ENCODE data around the gene CHMP1A.
A peak's percentile ranks its signal among the peaks of the same experiment; 100 is the strongest.
"Not testable (repeated sequence)": the region's sequence is repeated elsewhere in the genome, so short reads cannot be mapped to it uniquely, and the experiment has no call there.

Gene CHMP1A

GRCh38 chr16:89691986-89692569, 34.6 kb upstream of the CHMP1A start:
- no peak for DNase-seq

- DNase-seq, result no peak
Measured at GRCh38 chr16:89691231-89691985, 33.9 kb upstream of the CHMP1A start.

GRCh38 chr16:89690392-89690901, 32.9 kb upstream of the CHMP1A start:
- no peak for DNase-seq

GRCh38 chr16:89689621-89690020, 32.1 kb upstream of the CHMP1A start:
- not testable (repeated sequence) for DNase-seq

- DNase-seq, result no peak
Measured at GRCh38 chr16:89689142-89689541, 31.6 kb upstream of the CHMP1A start.

DNA sequence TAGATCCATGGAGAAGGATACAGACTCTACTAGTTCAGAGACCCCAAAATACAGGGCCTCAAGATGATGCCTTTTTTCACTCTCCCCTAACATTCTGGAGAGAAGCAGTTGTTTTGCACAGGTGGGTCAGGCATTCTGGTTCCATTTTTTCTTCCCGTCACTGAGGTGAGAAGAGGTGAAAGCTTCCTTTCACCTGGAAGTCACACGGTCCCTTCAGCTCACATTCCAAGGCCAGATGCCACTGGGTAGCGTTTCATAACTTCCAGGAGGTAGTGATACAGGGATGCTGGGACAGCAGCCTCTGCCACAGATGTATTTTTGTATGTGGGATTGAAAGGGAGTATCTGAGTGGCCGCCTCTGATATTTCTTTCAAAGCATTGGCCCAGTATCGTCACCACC, 30.9 kb upstream of the CHMP1A start:
- DNase-seq, result no peak

- no peak for DNase-seq
Measured at GRCh38 chr16:89687092-89687940, 29.8 kb upstream of the CHMP1A start.

- DNase-seq, result peak; percentile 81
Measured at GRCh38 chr16:89686520-89687091, 29.1 kb upstream of the CHMP1A start, which contains the start of gene CDK10. TSS of gene CDK10 (plus strand) at chr16:89686689. CDS start at chr16:89686711, 22 bp downstream.

DNA sequence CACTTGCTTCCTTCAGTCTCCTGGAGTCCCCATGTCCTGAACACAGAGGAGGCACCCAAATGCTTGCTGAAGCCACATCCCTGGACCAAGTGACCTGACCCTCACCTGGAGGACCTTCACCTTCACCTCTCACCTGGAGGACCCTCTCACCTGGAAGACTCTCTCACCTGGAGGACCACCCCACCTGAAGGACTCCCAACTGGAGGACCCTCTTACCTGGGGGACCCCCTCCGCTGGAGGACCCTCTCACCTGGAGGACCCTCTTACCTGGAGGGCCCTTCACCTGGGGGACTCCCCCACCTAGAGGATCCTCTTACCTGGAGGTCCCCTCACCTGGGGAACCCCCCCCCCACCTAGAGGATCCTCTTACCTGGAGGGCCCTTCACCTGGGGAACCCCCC, 28.4 kb upstream of the CHMP1A start:
- no peak for DNase-seq

- DNase-seq, result no peak
Measured at GRCh38 chr16:89678258-89678657, 20.8 kb upstream of the CHMP1A start.

GRCh38 chr16:89672177-89672941, 14.9 kb upstream of the CHMP1A start:
- DNase-seq, result no peak

DNA sequence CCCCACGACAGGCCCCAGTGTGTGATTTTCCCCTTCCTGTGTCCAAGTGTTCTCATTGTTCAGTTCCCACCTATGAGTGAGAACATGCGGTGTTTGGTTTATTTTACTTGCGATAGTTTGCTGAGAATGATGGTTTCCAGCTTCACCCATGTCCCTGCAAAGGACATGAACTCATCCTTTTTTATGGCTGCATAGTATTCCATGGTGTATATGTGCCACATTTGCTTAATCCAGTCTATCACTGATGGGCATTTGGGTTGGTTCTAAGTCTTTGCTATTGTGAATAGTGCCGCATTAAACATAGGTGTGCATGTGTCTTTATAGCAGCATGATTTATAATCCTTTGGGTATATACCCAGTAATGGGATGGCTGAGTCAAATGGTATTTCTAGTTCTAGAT, 14.1 kb upstream of the CHMP1A start:
- DNase-seq, result not testable (repeated sequence)

GRCh38 chr16:89670496-89671431, 13.3 kb upstream of the CHMP1A start:
- DNase-seq, result no peak

DNA sequence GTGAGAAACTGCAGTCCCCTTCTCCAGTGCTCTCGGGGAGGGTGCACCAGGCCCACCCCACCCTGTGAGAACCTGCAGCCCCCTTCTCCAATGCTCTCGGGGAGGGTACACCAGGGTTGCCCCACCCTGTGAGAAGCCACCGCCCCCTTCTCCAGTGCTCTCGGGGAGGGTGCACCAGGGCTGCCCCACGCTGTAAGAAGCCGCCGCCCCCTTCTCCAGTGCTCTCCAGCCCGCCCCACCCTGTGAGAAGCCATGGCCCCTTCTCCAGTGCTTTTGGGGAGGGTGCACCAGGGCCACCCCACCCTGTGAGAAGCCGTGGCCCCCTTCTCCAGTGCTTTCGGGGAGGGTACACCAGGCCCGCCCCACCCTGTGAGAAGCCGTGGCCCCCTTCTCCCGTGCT, 12.2 kb upstream of the CHMP1A start:
- no peak for DNase-seq

DNA sequence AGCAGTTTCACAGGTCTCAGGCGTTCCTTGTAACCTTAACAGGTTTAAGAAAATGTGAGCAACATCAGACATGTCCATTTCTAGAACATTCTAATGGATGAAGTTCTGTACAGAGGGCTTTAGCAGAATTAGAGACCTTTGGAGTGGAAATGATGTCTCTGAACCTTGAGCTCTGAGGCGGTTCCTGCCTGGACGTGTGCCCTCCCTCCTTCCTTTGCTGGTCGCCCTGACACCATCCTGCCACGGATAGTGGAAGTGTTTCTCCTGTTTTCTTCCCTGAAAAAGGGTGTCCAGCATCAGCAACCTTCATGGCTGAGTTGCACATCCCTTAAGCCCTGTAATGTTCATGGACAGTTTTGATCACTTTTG, 11.3 kb upstream of the CHMP1A start:
- no peak for DNase-seq

- DNase-seq, result no peak
Measured at GRCh38 chr16:89667633-89668032, 10.1 kb upstream of the CHMP1A start.

DNA sequence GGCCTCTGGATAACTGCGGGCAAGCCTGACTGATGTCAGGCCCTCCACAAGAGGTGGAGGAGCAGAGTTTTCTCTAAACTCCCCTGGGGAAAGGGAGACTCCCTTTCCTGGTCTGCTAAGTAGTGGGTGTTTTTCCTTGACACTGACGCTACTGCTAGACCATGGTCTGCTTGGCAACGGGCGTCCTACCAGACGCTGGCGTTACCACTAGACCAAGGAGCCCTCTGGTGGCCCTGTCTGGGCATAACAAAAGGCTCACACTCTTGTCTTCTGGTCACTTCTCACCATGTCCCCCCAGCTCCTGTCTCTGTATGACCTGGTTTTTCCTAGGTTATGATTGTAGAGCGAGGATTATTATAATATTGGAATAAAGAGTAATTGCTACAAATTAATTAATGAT, 9.5 kb upstream of the CHMP1A start:
- DNase-seq, result not testable (repeated sequence)

DNA sequence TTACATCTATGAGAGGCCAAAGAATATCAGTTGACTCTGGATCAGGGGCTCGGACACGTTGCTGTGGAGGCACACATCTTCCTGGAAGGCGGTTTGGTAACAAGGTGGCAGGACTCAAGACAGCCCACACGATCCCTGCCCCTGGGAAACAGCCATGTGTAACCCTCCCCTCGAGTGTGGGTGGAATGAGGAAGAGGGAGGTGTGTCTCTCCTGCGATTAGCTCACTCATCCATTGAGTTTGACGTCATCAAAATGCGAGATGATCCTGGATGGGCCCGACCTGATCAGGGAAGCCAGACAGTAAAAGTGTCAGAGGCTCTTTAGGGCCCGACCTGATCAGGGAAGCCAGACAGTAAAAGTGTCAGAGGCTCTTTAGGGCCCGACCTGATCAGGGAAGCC, 6.7 kb upstream of the CHMP1A start:
- not testable (repeated sequence) for DNase-seq

GRCh38 chr16:89661215-89661614, 3.7 kb upstream of the CHMP1A start:
- DNase-seq, result no peak

- DNase-seq, result no peak
Measured at GRCh38 chr16:89660146-89660545, 2.6 kb upstream of the CHMP1A start.

DNA sequence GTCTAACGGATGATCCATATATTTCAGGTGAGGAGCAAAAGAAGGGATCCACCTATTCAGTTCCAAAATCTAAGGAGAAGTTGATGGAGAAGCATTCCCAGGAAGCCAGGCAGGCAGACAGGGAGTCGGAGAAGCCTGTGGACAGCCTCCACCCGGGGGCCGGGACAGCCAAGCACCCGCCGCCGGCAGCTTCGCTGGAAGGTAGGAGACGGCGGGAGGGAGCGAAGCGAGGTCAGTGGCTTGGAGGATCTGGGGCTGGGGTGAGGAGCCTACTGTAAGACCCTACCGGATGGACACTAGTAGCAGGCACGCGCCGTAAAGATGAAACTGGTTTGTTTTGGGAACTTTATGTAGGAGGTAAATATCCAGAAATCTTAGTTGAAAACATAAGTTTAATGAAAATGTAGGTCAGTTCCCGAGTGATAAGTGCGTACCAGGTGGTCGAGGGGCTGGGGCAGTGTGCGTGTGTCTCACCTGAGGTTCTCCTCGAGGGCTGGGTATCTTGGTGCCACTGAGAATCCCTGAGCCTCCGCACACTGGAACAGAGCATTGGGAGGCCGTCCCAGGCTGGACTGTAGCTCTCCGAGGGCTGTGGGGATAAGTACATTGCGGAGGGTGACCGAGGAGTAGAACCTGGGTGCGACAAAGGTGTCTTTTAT, 842 bp upstream of the CHMP1A start:
- DNase-seq, result no peak
